GM21825 (cell line): Measurements from ENCODE around the gene PRR14L.
"Not testable (repeated sequence)": the region's sequence is repeated elsewhere in the genome, so short reads cannot be mapped to it uniquely, and the experiment has no call there.

ENCODE experiments used
- ATAC-seq: cut with Tn5 transposase; IDR thresholded peaks from one replicate; pipeline ENCODE4 v1.9.1; 2021; ENCODE audit warnings: mild to moderate bottlenecking, moderate library complexity; ENCODE audit not compliant: unreplicated experiment

PRR14L gene

DNA sequence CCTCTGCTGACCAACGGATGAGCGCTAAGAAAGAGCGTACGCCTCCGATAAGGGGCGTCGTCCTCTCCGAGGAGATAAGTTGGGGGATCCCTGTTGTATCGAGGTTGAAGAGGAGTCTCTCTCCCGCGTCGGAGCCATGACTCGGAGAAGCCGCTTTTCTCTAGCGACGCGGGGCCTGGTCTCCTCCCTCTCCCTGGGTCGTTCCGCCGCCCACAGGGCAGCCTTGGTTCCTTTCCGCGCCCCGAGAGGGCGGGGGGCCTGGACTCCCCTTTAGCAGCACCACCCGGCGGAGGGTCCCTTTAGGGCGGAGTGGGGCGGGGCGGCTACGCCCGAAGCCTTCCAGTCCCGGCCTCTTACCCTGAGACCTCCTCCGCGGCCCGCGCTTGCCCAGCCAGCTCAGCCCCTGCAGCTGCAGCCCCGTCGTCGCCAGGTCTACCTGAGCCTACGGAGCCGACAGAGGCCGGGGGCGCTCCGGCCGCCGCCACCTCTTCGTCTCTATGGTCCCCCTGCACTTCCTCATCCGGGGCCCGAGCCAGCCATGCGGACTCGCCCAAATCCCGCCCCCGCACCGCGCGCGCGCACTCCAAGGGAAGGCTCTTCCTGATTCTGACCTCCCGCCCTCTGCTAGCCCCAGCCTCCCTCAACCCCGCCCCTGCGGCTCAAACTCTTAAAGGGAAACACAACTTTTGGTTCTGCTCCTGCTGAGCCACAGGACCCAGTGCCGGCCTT is at the start of gene PRR14L:
Gene PRR14L, minus strand, starts transcription at position 497 of the 729 bp plus-strand sequence. CDS start 11,272 bp downstream, outside the sequence.
- peak; percentile 53 for ATAC-seq

DNA sequence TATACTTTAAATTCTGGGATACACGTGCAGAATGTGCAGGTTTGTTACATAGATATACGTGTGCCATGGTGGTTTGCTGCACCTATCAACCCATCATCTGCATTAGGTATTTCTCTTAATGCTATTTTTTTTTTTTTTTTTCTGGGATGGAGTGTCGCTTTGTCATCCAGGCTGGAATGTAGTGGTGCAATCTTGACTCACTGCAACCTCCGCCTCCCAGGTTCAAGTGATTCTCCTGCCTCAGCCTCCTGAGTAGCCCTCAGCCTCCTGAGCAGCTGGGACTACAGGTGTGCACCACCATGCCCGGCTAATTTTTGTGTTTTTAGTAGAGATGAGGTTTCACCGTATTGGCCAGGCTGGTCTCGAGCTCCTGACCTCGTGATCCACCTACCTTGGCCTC is 49.4 kb upstream of the PRR14L start:
- not testable (repeated sequence) for ATAC-seq

DNA sequence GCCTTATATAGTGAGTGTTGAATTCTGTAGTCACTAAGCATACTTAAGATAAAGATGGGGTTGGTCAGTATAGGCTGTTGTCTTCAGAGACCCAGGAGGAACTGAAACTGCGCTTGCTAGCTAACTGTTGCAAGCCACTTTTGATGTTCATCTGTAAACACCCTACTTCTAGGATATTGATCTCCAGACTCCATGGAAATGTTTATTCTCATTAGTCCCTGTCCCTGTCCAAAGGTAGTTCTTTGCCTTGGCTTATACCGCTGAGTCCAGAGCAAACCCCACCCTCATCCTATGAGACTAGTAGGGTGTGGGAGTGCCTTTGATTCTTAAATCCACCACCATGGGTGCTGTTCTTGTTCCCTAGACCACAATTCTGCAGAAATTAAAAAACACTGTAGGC is 40.3 kb upstream of the PRR14L start:
- ATAC-seq = no peak

DNA sequence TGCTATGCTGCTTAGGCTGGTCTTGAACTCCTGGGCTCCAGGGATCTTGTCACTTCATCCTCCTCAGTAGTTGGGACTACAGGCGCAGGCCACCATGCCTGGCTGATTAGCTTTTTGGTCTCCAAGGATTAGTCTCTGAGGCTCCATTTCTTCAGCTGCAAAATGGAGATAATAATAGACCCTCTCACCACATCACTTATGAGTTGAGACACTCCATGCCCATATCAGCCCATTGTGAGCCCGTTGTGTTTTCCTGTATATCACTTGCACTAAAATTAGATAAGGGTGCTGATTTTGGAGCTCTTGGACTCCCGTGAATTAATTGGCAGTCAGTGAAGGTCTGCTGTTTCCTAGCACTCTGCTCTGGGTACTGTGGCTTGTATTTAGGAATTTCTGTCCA is 39.9 kb upstream of the PRR14L start:
- no peak for ATAC-seq

DNA sequence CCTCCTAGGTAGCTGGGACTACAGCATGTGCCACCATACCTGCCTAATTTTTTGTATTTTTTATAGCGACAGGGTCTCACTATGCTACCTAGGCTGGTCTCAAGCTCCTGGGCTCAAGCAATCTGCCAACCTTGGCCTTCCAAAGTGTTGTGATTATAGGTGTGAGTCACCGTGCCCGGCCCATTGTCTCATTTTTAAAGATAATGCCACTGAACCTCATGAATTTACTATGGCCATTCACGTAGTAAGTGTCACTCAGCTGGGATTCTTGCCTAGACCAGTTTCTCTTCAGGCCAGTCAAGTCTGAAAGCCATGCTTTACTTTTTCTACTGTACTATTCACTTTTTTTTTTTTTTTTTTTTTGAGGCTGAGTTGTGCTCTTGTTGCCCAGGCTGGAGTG is 26.3 kb upstream of the PRR14L start:
- no peak for ATAC-seq

DNA sequence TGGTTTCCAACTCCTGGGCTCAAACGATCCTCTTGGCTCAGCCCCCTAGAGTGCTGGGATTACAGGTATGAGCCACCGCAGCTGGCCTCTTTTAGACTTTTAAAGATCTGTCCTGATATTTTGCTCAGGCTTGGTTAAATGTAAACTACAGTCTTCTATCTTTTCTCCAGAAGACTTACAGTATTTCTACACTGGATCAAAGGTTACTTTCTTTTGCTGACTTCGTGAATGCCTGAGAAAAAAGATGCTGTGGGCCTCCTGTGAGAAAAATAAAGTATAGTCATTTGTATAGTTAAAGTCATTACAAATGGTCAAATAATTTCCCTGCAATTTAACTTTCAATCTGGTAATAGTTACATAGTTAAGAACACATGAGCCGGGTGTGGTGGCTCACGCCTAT is 23.5 kb upstream of the PRR14L start:
- ATAC-seq = no peak

DNA sequence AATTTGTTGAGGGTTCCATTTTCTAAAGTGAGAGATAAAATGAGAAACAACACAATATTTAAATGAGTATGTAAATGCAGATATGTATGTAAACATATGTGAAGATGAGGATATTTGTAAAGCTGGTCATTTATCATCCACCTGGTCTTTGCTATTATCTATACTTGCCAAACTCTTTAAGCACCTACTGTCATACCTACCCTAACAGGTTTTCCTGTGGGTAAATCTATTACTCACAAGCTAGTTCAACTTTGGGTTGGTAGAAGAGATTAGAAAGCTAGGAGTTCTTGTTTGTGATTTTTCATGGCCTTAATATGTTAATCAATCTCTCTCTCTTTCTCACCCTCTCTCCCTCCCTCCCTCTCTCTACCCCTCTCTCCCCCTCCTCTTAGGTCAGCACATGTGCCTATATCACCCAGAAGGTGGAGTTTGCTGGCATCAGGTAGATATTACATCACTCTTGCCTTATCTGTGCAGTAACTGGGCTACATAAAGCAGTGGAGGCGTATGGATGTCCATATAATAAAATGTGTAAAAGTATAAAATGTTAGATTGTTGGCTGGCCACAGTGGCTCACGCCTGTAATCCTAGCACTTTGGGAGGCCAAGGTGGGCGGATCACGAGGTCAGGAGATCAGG is 18.6 kb upstream of the PRR14L start:
- ATAC-seq = no peak

DNA sequence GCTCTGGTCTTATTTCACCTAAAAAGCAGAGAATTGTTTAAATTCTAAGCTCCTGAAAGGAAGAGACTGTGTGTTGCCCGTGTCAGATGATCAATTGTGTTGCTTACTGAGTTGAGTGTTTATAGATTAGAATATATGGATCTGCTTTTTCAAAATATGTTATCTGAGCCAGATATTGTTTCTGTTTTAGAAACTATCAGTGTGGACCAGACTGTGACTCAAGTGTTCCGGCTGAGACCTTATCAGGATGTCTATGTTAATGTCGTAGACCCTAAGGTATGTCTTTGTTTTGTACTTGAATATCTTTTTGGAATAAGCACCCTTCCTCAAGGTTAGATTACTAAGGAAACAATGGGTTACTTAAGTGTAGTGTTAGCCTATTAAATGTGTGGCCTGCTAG is 14.9 kb upstream of the PRR14L start:
- no peak for ATAC-seq

DNA sequence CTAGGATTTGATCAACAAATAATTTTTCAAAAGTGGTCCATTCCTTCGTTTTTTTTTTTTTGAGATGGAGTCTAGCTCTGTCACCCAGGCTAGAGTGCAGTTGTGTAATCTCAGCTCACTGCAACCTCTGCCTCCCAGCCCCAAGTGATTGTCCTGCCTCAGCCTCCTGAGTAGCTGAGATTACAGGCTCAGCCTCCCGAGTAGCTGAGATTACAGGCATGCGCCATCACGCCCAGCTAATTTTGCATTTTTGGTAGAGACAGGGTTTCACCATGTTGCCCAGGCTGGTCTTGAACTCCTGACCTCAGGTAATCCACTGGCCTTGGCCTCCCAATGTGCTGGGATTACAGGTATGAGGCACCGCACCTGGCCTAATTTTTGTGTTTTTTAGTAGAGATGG is 8.9 kb upstream of the PRR14L start:
- not testable (repeated sequence) for ATAC-seq

DNA sequence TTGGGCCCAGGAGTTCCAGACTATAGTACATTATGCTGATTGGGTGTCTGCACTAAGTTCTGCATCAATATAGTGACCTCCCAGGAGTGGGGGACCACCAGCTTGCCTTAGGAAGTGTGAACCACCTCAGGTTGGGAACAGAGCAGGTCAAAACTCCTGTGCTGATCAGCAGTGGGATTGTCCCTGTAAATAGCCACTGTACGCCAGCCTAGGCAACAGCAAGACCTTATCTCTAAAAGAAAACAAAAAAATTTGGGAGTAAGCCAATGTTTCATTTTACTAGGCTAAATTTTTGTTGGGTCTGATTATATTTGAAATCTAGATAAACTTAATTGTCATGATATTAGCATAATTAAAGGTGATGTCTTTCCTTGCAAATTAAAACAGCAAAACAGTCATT is 7.3 kb upstream of the PRR14L start:
- ATAC-seq = no peak

DNA sequence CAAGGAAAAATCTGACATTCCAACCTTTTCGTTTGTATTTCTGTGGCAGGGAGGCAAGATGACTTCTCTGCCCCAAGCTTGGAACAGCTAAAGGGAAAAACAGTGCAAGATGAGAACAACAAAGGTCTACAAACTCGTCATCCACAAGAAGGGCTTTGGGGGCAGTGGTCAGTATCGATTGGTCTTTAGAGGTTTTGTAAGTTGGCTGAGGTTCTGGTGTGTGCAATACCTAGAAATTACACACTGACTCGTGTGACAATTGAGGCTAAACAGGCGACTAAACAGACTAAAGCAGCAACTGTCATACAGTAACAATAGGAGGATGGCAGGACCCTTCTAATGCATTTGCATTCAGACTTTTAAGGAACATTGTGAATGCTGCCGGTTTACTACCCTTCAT is 4.9 kb upstream of the PRR14L start:
- ATAC-seq = no peak

DNA sequence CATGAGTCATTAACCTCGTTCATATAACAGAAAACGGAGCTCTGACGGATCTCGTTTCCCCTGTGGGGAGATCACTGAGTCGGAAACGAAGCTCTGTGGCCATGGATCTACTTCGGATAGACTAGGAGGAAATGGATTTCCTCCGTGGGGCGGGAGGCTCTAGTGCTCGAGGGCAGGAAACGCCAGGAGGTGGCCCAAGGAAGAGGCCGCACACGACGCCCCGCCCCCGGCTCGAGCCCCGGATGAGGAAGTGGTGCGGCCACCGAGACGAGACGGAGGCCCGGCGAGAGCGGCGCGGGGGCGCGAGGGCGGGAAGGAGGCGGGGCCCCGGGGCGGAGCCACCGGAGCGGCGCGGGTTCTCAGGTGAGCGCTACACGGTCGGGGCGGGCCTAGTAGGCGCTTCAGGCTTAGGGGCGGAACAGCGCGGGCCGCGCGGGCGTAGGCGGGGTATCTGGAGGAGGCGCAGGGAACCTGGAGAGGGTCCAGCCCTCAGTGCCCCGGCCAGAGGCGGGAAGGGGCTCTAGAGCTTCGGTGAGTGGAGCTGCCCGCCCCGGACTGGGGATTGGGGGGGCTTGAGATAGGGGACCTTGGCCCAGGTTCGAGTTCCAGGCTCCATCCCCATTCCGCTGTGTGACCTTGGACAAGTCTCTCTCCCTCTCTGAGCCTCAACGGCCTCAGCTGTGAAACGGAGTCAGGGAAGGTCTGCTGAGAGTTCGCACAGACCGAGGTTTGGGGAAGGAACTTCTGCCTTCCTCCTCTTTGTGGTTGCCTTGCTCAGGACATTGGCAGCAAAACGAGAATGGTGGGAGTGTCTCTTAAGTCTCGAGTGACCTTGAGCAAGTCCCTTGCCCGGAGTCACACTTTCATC is 3.9 kb upstream of the PRR14L start, which contains the start of gene DEPDC5:
Gene DEPDC5, plus strand, starts transcription at position 386 of the 868 bp plus-strand sequence. CDS start 903 bp downstream, outside the sequence.
- peak; percentile 57 for ATAC-seq

DNA sequence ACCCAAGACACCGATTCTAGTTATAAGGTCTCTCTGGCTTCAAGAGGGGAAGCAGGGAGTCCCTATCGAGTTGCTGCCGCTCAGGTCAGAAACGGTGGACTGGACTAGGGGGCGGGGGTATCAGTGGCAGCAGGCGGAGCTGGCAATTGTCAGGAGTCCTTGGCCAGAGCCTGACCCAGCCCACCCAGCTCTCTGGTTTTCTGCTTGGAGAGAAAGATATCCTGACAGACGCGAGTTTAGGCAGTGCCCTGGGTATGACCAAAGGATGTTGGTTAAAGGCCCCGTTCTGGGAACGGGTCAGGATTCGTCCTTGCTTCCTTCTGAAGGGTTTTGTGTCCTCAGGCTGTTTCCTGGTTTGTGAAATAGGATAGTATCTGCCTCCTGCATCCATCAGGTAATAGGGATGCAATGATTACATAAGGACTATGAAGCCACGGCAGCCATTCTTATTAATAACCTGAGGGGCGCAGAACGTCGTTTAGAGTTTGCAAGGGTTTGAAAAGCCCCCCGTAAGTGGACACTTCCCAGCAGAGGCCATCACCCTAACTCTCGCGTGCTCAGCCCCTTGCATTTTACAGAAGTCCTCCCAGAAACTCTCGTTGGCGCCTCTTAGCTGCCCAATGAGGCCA is 3.2 kb upstream of the PRR14L start:
- ATAC-seq = no peak

DNA sequence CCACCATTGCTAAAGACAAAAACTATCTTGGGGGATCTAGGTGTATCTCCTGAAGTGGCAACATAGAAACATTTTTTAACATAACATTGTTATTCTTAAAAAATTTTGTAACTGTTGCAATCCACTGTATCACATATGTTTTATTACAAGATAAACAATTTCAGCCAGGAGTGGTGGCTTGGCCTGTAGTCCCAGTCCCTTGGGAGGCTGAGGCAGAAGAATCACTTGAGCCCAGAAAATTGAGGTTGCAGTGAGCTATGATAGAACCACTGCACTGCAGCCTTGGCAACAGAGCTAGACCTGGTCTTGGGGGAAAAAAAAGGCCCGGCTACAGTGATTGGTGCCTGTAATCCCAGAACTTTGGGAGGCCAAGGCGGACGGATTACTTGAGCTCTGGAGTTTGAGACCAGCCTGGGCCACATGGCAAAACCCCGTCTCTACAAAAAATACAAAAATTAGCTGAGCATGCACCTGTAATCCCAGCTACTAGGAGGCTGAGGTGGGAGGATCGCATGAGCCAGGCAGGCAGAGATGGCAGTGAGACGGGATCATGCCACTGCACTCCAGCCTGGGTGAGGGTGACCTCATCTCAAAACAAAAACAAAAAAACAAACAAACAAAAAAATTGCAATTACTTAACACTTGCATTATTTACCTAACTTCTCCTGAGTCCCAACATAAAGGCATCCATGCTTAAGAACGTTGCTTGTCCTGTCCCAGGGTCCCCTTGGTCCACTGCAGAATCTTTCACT is 2.3 kb upstream of the PRR14L start:
- ATAC-seq = no peak

DNA sequence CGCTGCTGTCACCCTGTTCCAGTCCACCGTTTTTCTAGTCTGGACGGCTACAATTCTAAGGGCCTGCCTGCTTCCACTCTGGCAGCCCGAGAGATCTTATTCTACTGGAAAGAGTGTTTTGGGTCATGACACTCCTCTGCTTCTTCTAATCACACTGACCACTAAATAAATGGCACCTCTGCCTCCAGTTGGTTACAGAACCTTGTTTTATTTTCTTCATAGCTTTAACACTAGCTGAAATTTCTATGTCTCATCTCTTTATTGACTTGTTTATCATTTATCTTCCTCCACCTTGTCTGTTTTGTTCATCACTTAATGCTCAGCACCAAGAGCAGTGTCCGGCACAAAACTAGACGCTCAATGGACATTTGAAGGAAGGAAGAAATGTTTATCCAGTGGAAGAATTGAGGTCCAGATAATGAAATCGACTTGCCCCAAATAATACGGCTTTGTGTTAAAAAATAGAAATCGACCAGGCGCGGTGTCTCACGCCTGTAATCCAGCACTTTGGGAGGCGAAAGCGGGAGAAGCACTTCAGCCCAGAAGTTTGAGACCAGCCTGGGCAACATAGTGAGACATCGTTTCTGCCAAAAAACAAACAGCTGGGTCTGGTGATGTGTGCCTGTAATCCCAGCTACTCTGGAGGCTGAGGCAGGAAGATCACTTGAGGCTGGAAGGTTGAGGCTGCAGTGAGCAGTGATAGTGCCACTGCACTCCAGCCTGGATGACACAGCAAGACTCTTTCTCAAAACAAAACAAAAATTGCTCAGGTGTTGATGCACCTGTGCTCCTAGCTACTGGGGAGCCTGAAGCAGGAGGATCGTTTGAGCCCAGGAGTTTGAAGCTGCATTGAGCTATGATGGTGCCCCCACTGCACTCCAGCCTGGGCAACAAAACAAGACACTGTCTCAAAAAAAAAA is 693 bp upstream of the PRR14L start:
- ATAC-seq = no peak

DNA sequence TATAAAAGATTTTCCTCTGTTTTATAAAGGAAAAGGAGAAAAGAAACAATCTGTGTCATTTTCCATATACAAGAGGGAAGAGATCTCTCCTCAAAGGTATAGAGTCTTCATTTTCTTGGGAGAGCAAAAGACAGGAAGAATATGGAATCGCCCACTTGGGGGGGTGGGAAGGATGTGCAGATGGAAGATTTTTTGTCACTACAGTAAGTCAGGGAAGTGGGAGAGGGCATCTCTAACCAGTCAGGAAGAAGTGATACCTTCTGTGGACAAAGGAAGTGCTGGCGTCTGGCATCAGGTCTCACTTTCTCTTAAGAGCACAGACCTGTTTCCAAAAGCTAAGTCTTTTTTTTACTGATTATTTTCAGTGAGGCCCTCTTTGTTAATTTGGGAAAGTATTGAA is 1.4 kb downstream of the PRR14L start:
- no peak for ATAC-seq

DNA sequence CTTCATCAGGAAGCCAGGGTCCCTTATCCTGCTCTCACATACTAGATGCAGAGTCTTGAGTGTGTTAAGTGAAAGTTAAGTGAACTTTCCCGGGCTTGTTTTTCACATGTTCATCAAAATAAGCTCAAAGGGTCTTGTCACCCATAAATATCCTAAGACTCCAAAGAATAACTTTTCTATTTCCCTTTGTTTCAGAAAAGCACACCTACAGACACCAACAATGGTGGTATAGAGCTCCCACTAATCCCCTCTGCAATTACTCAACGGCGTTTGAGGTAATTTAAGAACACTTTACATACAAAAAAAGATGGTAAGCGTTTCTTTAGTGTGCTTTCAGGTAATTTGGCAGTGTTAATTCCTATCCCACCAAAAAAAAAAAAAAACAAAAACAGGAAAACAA is 2.5 kb downstream of the PRR14L start:
- ATAC-seq = no peak

DNA sequence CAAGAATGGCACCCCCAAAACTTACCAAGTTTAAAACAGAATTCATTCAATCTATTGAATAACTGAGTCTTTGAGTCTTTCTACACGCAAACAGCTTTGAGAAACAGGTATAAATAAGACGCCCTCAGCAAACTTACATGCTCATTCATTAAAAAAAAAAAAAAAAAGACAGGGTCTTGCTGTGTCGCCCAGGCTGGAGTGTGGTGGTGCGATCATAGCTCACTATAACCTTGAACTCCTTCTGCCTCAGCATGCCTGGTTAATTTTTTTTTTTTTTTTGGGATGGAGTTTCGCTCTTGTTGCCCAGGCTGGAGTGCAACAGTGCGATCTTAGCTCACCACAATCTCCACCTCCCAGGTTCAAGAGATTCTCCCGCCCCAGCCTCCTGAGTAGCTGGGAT is 6.1 kb downstream of the PRR14L start:
- ATAC-seq = no peak

DNA sequence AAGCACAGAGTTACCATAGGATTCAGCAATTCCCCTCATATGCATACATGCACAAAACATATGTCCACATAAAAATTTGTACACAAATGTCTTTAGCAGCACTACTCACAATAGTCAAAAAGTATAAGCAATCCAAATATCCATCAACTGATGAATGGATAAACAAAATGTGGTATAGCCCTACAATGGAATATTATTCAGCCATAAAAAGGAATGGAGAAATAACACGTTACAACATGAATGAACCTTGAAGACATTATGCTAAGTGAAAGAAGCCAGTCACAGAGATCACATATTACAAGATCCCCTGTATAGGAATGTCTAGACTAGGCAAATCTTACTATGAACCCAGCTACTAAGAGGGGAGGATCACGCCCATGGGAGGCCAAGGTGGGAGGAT is 7.2 kb downstream of the PRR14L start:
- ATAC-seq = no peak
